GM12878 (cell line): ENCODE results near the gene L1CAM. TPM values are rescaled to one million over a fixed set of nuclear protein-coding genes. Genes with fewer than 3 reads are reported as not detected.

Experiments
- ATAC-seq: fragments of 200-7000 bp; cut with Tn5 transposase; 3 replicates; pipeline ENCODE4 v1.9.1; 2020; ENCODE audit warnings: mild to moderate bottlenecking, moderate library complexity
- BruUV-seq: library from RNA; stranded (reverse); fragments of 400-500 nt; replicated peaks from 2 replicates; lab custom pipeline; 2021; lab: Mats Ljungman, UMichigan
- CTCF ChIA-PET: fragments of 300-600 bp; sonication (Branson Sonifier 250); formaldehyde crosslinking; extraction: SDS; loops from one replicate; lab custom pipeline; 2021; ENCODE audit warnings: inconsistent platforms; lab: Yijun Ruan, JAX
- POLR2A ChIA-PET: fragments of 350-600 bp; formaldehyde crosslinking; extraction: SDS; loops from one replicate; lab custom pipeline; 2021; ENCODE audit warnings: inconsistent platforms; lab: Charles Lee
- RAD21 ChIA-PET: fragments of 300-600 bp; sonication (Branson Sonifier 250); formaldehyde crosslinking; loops from one replicate; lab custom pipeline; 2023; ENCODE audit warnings: antibody characterized with exemption; ENCODE audit not compliant: unreplicated experiment; lab: Charles Lee
- SMC1A ChIA-PET: fragments of 300-600 bp; sonication (Branson Sonifier 250); formaldehyde crosslinking; loops from one replicate; lab custom pipeline; 2023; ENCODE audit not compliant: unreplicated experiment, uncharacterized antibody; lab: Charles Lee
- DNase-seq: peaks from one replicate; pipeline ENCODE4 v3.0.0-alpha.2; 2011; ENCODE audit warnings: low read depth, low spot score
- FAIRE-seq: peaks from 3 replicates; lab custom pipeline; 2011; peaks lifted over from hg19 to GRCh38; lab: Jason Lieb, UNC
- H2AFZ ChIP-seq: 2 replicates; pipeline ENCODE4 v1.6.0; 2011; ENCODE audit warnings: low read depth, low read length, control low read depth; ENCODE audit not compliant: control insufficient read depth
- H3K27ac ChIP-seq: 2 replicates; pipeline ENCODE4 v1.5.1; 2011; ENCODE audit warnings: control low read depth; ENCODE audit not compliant: control insufficient read depth, insufficient read depth
- H3K27me3 ChIP-seq, 2 experiments: replicated peaks in 1 of 2; 2 replicates each; pipeline versions ENCODE4 v1.6.0 to v1.6.1; 2011; ENCODE audit warnings: low read length in 1 of 2; ENCODE audit not compliant: control insufficient read depth in 2 of 2, insufficient read depth in 2 of 2
- H3K36me3 ChIP-seq, 2 experiments: 2 replicates each; pipeline ENCODE4 v1.5.1; 2011; ENCODE audit warnings: low read length in 1 of 2; ENCODE audit not compliant: control insufficient read depth in 2 of 2, insufficient read depth in 2 of 2
- H3K4me1 ChIP-seq: 2 replicates; pipeline ENCODE4 v1.6.1; 2011; ENCODE audit warnings: mild to moderate bottlenecking, low read length, moderate library complexity, mixed read lengths; ENCODE audit not compliant: control insufficient read depth, insufficient read depth
- H3K4me2 ChIP-seq: 2 replicates; pipeline ENCODE4 v1.6.0; 2011; ENCODE audit warnings: control low read depth; ENCODE audit not compliant: control insufficient read depth, insufficient read depth
- H3K4me3 ChIP-seq: fragments of 200-600 bp; sonication (generic); 2 replicates; pipeline ENCODE4 v1.5.1; 2016
- H3K79me2 ChIP-seq: 2 replicates; pipeline ENCODE4 v1.6.0; 2011; ENCODE audit warnings: low read length; ENCODE audit not compliant: control insufficient read depth, insufficient read depth
- H3K9ac ChIP-seq: 2 replicates; pipeline ENCODE4 v1.8.0; 2011; ENCODE audit warnings: low read length, control low read depth, mixed read lengths; ENCODE audit not compliant: control insufficient read depth, insufficient read depth
- H3K9me3 ChIP-seq: replicated peaks from 3 replicates; pipeline ENCODE4 v1.5.1; 2011; ENCODE audit warnings: mild to moderate bottlenecking, low read length; ENCODE audit not compliant: control insufficient read depth, insufficient read depth
- H4K20me1 ChIP-seq: 2 replicates; pipeline ENCODE4 v1.6.0; 2011; ENCODE audit not compliant: control insufficient read depth, insufficient read depth
- POLR2A ChIP-seq: IDR thresholded peaks from 2 replicates; pipeline ENCODE4 v1.6.1; 2011; ENCODE audit warnings: low read depth, mild to moderate bottlenecking, low read length
- RAD21 ChIP-seq: IDR thresholded peaks from 2 replicates; pipeline ENCODE4 v1.6.1; 2011; ENCODE audit warnings: mild to moderate bottlenecking, low read depth, low read length, moderate library complexity; ENCODE audit not compliant: insufficient read depth
- SMC3 ChIP-seq: IDR thresholded peaks from 2 replicates; pipeline ENCODE4 v1.6.1; 2011; ENCODE audit warnings: low read length, improper control_type of control experiment, borderline replicate concordance
- STAT1 ChIP-seq: fragments of 450-650 bp; conservative IDR thresholded peaks from 2 replicates; pipeline ENCODE4 v1.6.1; 2014; ENCODE audit warnings: antibody characterized with exemption, mild to moderate bottlenecking
- TCF12 ChIP-seq: IDR thresholded peaks from 2 replicates; pipeline ENCODE4 v1.6.1; 2011; ENCODE audit warnings: low read depth, mild to moderate bottlenecking, low read length
- ZNF274 ChIP-seq: IDR thresholded peaks from one replicate; pipeline ENCODE4 v1.8.0; 2011; ENCODE audit not compliant: insufficient read length, insufficient read depth
- WGBS: methylation state at CpG from one replicate; pipeline ENCODE4 v1.1.6; 2016; ENCODE audit warnings: low lambda C conversion rate; ENCODE audit not compliant: insufficient replicate concordance, insufficient coverage; ENCODE audit errors: missing lambda C conversion rate; 5-methylcytosine and 5-hydroxymethylcytosine counted together
- in situ Hi-C: fragments of 300-500 bp; cut with MboI; formaldehyde crosslinking; loops from 9 replicates; pipeline ENCODE4 v1.14.3; 2018; ENCODE audit warnings: mixed read lengths
- intact Hi-C: fragments of 100-400 bp; cut with micrococcal nuclease; formaldehyde crosslinking; loops from one replicate; pipeline ENCODE4 v1.14.2; 2022; ENCODE audit not compliant: unreplicated experiment
- polyA plus RNA-seq, 11 experiments: library from polyadenylated mRNA; depleted of rRNA in 4 of 11; unstranded in 6 of 11; stranded (reverse) in 5 of 11; fragments of >200 nt; fragmentation: Nextera tagmentation in 4 of 11; fragmentation: Illumina TruSeq in 1 of 11; extraction: Ambion mirVana in 4 of 11; extraction: Trizol in 1 of 11; gene quantifications; 1 replicate in 1 of 11; 2 replicates in 10 of 11; pipeline versions ENCODE4 v1.2.1 to v1.2.3, GENCODE V29; 2011 to 2016; ENCODE audit warnings: inconsistent platforms in 2 of 11, missing spikeins in 2 of 11, low read depth in 1 of 11
- total RNA-seq, 4 experiments: library from RNA; depleted of rRNA in 3 of 4; stranded (reverse); fragments of >200 nt in 3 of 4; fragmentation: Illumina TruSeq in 1 of 4; extraction: Trizol in 1 of 4; gene quantifications; 2 replicates each; pipeline versions ENCODE4 v1.2.1 to v1.2.3, GENCODE V29; 2013 to 2021
- TF ChIP-seq, protein P1 (sequence below), 3 experiments: IDR thresholded peaks in 2 of 3; conservative IDR thresholded peaks in 1 of 3; 2 replicates each; pipeline ENCODE4 v1.5.1; 2011; ENCODE audit warnings: low read depth in 3 of 3, low read length in 3 of 3, mild to moderate bottlenecking in 3 of 3, control low read depth in 2 of 3, moderate library complexity in 2 of 3, inconsistent platforms in 1 of 3, mixed read lengths in 1 of 3; ENCODE audit not compliant: control insufficient read depth in 2 of 3, insufficient read depth in 1 of 3; ENCODE audit errors: extremely low read depth in 1 of 3
- TF ChIP-seq, protein P2 (sequence below): IDR thresholded peaks from 2 replicates; pipeline ENCODE4 v1.6.1; 2011; ENCODE audit warnings: mild to moderate bottlenecking, low read depth, low read length, moderate library complexity; ENCODE audit not compliant: insufficient replicate concordance
- TF ChIP-seq, protein P3 (sequence below): fragments of 450-650 bp; IDR thresholded peaks from 2 replicates; pipeline ENCODE4 v1.6.1; 2017; ENCODE audit warnings: antibody characterized with exemption, mild to moderate bottlenecking, moderate library complexity

The L1CAM gene
- total and polyA plus RNA-seq, 10 of the 15 experiments (the other 5 are each of a cell fraction or from before 2014, with no cell fraction given): 0.01 to 0.64 (median 0.09) TPM; not detected in 5

DNA sequence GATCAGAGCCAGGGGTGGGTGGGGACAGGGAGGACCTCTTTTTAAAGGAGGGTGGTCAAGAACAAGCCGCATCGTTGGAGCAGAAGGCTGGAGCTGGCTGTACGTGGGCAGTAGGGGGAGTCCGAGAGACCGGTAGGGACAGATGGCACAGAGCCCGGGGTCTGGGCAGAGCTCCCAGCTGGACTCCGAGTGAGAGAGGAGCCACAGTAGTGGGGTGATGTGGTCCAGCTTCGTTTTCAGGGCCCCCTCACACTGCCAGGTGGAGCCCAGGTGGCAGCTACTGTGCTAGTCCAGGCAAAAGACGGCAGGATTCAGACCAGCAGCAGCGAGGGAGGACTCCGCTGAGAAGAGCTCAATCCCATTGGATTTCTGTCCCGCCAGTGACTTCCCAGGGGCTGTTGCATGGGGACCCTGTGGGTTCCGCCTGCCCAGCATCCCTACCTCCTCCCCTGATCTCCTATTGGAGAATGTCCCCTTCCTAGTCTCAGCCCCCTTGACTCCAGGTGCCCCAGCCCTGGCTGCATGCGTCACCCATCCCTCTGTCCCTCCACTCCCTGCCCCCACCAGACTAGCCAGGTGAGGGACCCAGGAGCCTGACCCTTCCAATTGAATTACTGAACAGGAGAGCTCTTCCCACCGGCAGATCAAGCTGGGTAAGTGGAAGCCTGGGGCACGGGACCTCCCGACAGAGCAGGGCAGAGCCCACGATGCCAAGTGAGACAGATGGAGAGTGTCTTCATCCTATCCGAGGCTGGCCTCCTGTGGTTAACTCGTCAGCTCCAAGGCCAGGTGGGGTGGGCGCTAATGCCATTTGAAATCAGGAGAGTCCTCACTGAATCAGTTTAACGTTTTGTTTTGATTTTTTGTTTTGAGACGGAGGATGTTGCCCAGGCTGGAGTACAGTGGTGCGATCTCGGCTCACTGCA is 37.2 kb upstream of the L1CAM start:
- Histone ChIP-seq H3K27ac (no peak overlapping the region), H2AFZ (no peak overlapping the region), H3K9ac (no peak overlapping the region), H3K4me1 (peaks cover 9% of the 10 kb centered on the region; the same call in 1 of the 2 replicates), H3K79me2 (peaks cover 37% of the 10 kb centered on the region), H3K4me2 (peak overlapping the region; percentile 21), H3K36me3 (peaks cover 0 to 3% of the 10 kb centered on the region in 2 experiments; a peak in 1 of 4 replicates), H3K27me3 (0 out of 4 replicates have a peak, but pooled peaks cover 0 to 1% of the 10 kb centered on the region in 2 experiments), H3K9me3 (no peaks in the 10 kb centered on the region; the same call in 2 of the 3 replicates), H3K4me3 (peak overlapping the region; percentile 22; the same call in 1 of the 2 replicates), H4K20me1 (no peaks in the 10 kb centered on the region)
- ATAC-seq (peak; percentile 12; the same call in 2 of the 3 replicates), DNase-seq (no peak), FAIRE-seq (peak; percentile 23)
- CTCF ChIA-PET: interaction anchor here (0.6 to 8.7 kb wide), 18 partner anchors 10 to 169 kb away, joined by 3 to 172 read pairs (median 5); partner anchors contain the start of genes IDH3G, RENBP and SSR4
- no TSS peak for BruUV-seq
- POLR2A ChIA-PET: interaction anchor here (0.6 to 1.7 kb wide), 6 partner anchors 12 to 534 kb away, joined by 3 to 6 read pairs (median 3); partner anchors contain the start of gene NAA10
- RAD21 ChIA-PET: interaction anchor here (0.8 to 6.2 kb wide), 7 partner anchors 14 to 95 kb away, joined by 3 to 59 read pairs (median 5); partner anchors contain the start of genes HCFC1 and RENBP
- in situ Hi-C loops (loop anchor here (10.0 kb wide), 1 partner anchor 62 kb away; no protein-coding TSS in a partner anchor), intact Hi-C loops (no loop called here)
- WGBS: 76% methylated on average over 25 of the region's 25 CpGs
- SMC1A ChIA-PET: interaction anchor here (0.5 to 5.5 kb wide), 6 partner anchors 12 to 171 kb away, joined by 3 to 61 read pairs (median 4); partner anchors contain the start of gene NAA10
- TF ChIP-seq POLR2A (0 out of 2 replicates have a peak, but pooled peaks have one; percentile 0), RAD21 (peak; percentile 23; the same call in 1 of the 2 replicates), STAT1 (no peak), ZNF274 (no peak), SMC3 (peak; percentile 23; the same call in 1 of the 2 replicates), TCF12 (0 out of 2 replicates have a peak, but pooled peaks have one; percentile 11)
- TF ChIP-seq, protein P1, sequence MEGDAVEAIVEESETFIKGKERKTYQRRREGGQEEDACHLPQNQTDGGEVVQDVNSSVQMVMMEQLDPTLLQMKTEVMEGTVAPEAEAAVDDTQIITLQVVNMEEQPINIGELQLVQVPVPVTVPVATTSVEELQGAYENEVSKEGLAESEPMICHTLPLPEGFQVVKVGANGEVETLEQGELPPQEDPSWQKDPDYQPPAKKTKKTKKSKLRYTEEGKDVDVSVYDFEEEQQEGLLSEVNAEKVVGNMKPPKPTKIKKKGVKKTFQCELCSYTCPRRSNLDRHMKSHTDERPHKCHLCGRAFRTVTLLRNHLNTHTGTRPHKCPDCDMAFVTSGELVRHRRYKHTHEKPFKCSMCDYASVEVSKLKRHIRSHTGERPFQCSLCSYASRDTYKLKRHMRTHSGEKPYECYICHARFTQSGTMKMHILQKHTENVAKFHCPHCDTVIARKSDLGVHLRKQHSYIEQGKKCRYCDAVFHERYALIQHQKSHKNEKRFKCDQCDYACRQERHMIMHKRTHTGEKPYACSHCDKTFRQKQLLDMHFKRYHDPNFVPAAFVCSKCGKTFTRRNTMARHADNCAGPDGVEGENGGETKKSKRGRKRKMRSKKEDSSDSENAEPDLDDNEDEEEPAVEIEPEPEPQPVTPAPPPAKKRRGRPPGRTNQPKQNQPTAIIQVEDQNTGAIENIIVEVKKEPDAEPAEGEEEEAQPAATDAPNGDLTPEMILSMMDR (IDR thresholded peaks at IDR 0.05 in 2 of 3, conservative IDR thresholded peaks at IDR 0.05 in 1 of 3; ENCODE audit: control insufficient read depth in 2 of 3, extremely low read depth in 1 of 3, insufficient read depth in 1 of 3, low read depth in 3 of 3, low read length in 3 of 3): peak; percentile 33 to 69 (median 42); a peak in 5 of 6 replicates
- TF ChIP-seq, protein P2, sequence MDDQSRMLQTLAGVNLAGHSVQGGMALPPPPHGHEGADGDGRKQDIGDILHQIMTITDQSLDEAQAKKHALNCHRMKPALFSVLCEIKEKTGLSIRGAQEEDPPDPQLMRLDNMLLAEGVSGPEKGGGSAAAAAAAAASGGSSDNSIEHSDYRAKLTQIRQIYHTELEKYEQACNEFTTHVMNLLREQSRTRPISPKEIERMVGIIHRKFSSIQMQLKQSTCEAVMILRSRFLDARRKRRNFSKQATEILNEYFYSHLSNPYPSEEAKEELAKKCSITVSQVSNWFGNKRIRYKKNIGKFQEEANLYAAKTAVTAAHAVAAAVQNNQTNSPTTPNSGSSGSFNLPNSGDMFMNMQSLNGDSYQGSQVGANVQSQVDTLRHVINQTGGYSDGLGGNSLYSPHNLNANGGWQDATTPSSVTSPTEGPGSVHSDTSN: no peak
- TF ChIP-seq, protein P3, sequence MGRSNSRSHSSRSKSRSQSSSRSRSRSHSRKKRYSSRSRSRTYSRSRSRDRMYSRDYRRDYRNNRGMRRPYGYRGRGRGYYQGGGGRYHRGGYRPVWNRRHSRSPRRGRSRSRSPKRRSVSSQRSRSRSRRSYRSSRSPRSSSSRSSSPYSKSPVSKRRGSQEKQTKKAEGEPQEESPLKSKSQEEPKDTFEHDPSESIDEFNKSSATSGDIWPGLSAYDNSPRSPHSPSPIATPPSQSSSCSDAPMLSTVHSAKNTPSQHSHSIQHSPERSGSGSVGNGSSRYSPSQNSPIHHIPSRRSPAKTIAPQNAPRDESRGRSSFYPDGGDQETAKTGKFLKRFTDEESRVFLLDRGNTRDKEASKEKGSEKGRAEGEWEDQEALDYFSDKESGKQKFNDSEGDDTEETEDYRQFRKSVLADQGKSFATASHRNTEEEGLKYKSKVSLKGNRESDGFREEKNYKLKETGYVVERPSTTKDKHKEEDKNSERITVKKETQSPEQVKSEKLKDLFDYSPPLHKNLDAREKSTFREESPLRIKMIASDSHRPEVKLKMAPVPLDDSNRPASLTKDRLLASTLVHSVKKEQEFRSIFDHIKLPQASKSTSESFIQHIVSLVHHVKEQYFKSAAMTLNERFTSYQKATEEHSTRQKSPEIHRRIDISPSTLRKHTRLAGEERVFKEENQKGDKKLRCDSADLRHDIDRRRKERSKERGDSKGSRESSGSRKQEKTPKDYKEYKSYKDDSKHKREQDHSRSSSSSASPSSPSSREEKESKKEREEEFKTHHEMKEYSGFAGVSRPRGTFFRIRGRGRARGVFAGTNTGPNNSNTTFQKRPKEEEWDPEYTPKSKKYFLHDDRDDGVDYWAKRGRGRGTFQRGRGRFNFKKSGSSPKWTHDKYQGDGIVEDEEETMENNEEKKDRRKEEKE: no peak
